Brain microvascular endothelial cell (primary cell): Measurements from ENCODE around the gene OR52B6.

Experiments used
- DNase-seq: peaks from one replicate; pipeline ENCODE4 v3.0.0-alpha.2; 2020
- H3K27ac ChIP-seq: fragments of 250-450 bp; sonication (Bioruptor Pico); 2 replicates; pipeline ENCODE4 v1.5.1; 2020; ENCODE audit warnings: mild to moderate bottlenecking, moderate library complexity
- H3K27me3 ChIP-seq: fragments of 250-450 bp; sonication (Bioruptor Pico); replicated peaks from 2 replicates; pipeline ENCODE4 v1.5.1; 2020; ENCODE audit warnings: mild to moderate bottlenecking
- H3K36me3 ChIP-seq: fragments of 250-450 bp; sonication (Bioruptor Pico); replicated peaks from 2 replicates; pipeline ENCODE4 v1.5.1; 2020; ENCODE audit warnings: mild to moderate bottlenecking
- H3K4me3 ChIP-seq: 2 replicates; pipeline ENCODE4 v1.5.1; 2011; ENCODE audit warnings: low read depth, mild to moderate bottlenecking, control low read depth, low read length, moderate library complexity
- in situ Hi-C: cut with HindIII; loops from 2 replicates; pipeline ENCODE4 v1.10.0; 2017; ENCODE audit warnings: low sequenced_read_pairs, low pct_ligation_motif_present
- TF ChIP-seq, protein P1 (sequence below): IDR thresholded peaks from 2 replicates; pipeline ENCODE4 v1.5.1; 2011; ENCODE audit warnings: low read depth, mild to moderate bottlenecking, moderate library complexity, low read length, control low read depth, inconsistent platforms; ENCODE audit errors: missing control alignments

The OR52B6 gene

DNA sequence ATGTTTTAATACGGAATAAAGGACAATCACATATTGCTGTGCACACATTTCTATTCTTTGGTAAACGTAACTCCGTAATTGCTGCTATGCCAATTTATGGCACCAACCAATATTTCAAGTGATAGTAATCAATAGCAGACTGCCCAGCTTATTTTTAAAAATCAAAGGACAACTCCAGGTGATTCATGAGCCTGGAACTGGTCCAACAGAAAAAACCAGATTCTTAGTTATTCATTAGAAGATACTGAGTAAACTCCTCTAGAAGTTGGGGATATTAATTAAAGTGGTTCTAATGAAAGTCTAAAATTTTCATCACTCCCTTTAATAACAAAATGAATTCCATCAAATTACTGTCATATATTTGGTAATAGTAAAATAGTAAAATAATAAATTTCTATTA lies 22.9 kb upstream of the OR52B6 start:
- in situ Hi-C loops: no loop called here
- TF ChIP-seq, protein P1, sequence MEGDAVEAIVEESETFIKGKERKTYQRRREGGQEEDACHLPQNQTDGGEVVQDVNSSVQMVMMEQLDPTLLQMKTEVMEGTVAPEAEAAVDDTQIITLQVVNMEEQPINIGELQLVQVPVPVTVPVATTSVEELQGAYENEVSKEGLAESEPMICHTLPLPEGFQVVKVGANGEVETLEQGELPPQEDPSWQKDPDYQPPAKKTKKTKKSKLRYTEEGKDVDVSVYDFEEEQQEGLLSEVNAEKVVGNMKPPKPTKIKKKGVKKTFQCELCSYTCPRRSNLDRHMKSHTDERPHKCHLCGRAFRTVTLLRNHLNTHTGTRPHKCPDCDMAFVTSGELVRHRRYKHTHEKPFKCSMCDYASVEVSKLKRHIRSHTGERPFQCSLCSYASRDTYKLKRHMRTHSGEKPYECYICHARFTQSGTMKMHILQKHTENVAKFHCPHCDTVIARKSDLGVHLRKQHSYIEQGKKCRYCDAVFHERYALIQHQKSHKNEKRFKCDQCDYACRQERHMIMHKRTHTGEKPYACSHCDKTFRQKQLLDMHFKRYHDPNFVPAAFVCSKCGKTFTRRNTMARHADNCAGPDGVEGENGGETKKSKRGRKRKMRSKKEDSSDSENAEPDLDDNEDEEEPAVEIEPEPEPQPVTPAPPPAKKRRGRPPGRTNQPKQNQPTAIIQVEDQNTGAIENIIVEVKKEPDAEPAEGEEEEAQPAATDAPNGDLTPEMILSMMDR: no peak
- Histone ChIP-seq H3K27ac (no peak overlapping the region), H3K36me3 (no peaks in the 10 kb centered on the region), H3K27me3 (no peaks in the 10 kb centered on the region), H3K4me3 (no peak overlapping the region)
- no peak for DNase-seq

DNA sequence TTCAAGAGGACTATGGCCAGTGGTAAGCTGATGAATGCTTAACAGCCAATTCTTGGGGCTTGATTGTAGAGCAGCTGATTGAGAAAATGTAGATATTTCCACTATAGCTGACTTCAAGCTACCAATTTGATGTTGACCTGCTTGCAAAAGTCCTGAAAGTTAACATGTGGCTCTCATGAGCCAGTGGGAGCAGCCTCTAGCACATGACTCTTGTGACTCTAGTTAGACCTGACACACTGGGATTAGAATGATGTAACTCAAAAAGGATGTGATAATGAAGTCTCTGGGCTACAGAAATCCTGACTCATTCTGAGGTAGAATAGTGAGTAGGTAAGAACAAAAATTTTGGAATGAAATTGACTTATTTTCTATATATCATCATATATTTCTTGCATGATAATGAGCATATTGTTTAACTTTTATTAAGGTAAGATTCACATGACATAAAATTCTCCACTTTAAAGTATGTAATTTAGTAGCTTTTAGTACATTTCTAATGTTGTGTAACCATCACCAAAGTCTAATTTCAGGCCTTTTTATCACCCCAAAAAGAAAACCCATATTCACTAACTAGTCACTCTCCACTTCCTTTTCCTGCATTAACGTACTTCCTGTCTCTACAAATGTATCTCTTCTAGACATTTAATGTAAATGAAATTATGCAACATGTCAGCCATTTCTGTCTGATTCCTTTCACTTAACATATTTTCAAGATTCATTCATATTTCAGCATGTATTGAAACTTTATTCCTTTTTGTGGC lies 16.2 kb upstream of the OR52B6 start:
- in situ Hi-C loops: no loop called here
- H3K36me3 ChIP-seq: no peaks in the 10 kb centered on the region
- H3K4me3 ChIP-seq: no peak overlapping the region
- peak; percentile 10 for DNase-seq
- H3K27me3 ChIP-seq: no peaks in the 10 kb centered on the region
- H3K27ac ChIP-seq: no peak overlapping the region
- TF ChIP-seq, protein P1: no peak

DNA sequence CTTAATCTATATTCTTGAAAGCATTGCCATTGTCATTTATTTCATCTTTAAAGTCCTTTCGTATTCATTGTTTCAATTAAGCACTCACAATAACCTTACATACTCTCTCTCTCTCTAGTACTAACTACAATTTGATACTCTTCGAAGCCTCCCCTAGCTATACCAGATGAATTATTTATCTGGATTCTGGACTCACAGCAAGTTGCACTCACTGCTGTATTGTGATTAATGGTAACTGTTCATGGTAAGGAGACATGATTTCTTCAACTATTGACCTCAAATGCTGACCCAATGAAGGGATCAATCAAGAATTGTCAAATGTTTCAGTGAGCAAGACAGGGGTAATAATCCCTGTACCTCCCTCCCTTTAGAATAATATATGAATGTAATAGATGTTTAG lies 6.0 kb upstream of the OR52B6 start:
- H3K4me3 ChIP-seq: no peak overlapping the region
- no peak overlapping the region for H3K27ac ChIP-seq
- TF ChIP-seq, protein P1: no peak
- in situ Hi-C loops: loop anchor here (25.0 kb wide), 1 partner anchor 113 kb away; the partner anchor contains the start of genes TRIM22 and TRIM5
- H3K36me3 ChIP-seq: no peaks in the 10 kb centered on the region
- H3K27me3 ChIP-seq: no peaks in the 10 kb centered on the region
- DNase-seq: no peak

DNA sequence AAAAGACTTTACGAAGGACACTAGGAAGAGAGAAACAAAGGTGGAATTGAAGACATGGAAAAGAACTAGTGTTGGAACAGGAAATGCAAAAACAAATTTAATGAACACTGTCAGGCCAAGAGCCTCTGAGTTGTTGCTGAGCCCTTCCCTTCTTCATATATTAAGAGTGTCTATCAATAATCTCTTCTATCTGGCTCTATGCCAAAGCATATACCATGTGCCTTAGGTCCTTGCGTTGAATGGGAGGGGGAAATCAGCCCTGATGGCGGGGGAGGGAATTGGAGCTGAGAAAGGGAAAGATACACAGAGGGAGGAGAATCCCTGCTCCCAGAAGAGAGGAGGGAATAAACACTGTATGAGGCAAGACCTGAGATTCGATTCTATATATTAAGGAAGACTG lies 5.5 kb upstream of the OR52B6 start:
- no peaks in the 10 kb centered on the region for H3K27me3 ChIP-seq
- no peak overlapping the region for H3K4me3 ChIP-seq
- TF ChIP-seq, protein P1: no peak
- no peaks in the 10 kb centered on the region for H3K36me3 ChIP-seq
- H3K27ac ChIP-seq: no peak overlapping the region
- no peak for DNase-seq
- in situ Hi-C loops: loop anchor here (25.0 kb wide), 1 partner anchor 112 kb away; the partner anchor contains the start of genes TRIM22 and TRIM5

DNA sequence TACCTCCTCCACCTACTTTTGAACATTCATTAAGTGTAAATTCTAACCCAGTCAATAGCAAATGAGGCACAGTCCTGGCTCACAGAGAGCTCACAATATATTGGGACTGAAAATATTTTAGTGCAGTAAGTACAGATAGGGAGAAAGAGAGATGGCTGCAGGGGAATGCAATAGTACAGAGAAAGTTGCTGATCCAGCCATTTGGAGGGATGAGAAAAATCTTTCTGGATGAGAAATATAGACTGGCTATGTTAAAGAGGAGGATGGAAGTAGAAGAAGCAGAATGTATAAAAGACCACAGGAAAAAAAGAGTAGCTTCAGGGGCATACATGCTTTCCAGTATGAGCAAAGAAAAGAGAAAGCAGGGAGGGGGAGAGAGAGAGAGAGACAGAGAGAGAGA lies 3.6 kb upstream of the OR52B6 start:
- DNase-seq: no peak
- H3K36me3 ChIP-seq: no peaks in the 10 kb centered on the region
- H3K27ac ChIP-seq: no peak overlapping the region
- H3K27me3 ChIP-seq: no peaks in the 10 kb centered on the region
- no peak overlapping the region for H3K4me3 ChIP-seq
- TF ChIP-seq, protein P1: no peak
- in situ Hi-C loops: loop anchor here (25.0 kb wide), 1 partner anchor 110 kb away; the partner anchor contains the start of genes TRIM22 and TRIM5
